Measurements from ENCODE around the gene RAB7A. TPM values are rescaled to one million over a fixed set of nuclear protein-coding genes. Genes with fewer than 3 reads are reported as not detected.

The RAB7A gene
- polyA plus RNA-seq, 3 donors: 192 to 261 (median 223) TPM

- H3K4me2 ChIP-seq (replicated peaks; ENCODE audit: extremely low read depth, low read length, poor library complexity, severe bottlenecking): peak overlapping the region; percentile 70
- H3K27ac ChIP-seq (ENCODE audit: low read depth in 1 of 2, low read length in 2 of 2): peak overlapping the region in 1 of 2 donors; percentile 93
- Mint-ChIP-seq H3K27me3 (ENCODE audit: low read depth in 3 of 3) (no peaks in the 10 kb centered on the region), H3K4me3 (no peak overlapping the region), H3K9me3 (no peaks in the 10 kb centered on the region), H3K36me3 (peaks cover 67 to 72% of the 10 kb centered on the region in 2 donors), H3K4me1 (peaks cover 72% of the 10 kb centered on the region), H3K27ac (peak overlapping the region; percentile 88 to 98 (median 95))
- H2AFZ ChIP-seq (ENCODE audit: insufficient read depth, low read depth, low read length, poor library complexity, severe bottlenecking): no peak overlapping the region
- no peaks in the 10 kb centered on the region for H3K9me3 ChIP-seq (replicated peaks in 1 of 2; ENCODE audit: control insufficient read depth in 1 of 2, insufficient read depth in 1 of 2, low read length in 2 of 2)
- no peak for DNase-seq
- H3K9ac ChIP-seq (ENCODE audit: insufficient read depth, low read length, poor library complexity, severe bottlenecking): no peak overlapping the region
- H3K4me1 ChIP-seq (ENCODE audit: control insufficient read depth in 1 of 2, insufficient read depth in 2 of 2, low read length in 2 of 2): peaks cover 63% of the 10 kb centered on the region in 2 donors
- no peaks in the 10 kb centered on the region for H3K27me3 ChIP-seq (ENCODE audit: control insufficient read depth in 2 of 2, insufficient read depth in 2 of 2, low read length in 2 of 2)
- peaks cover 85% of the 10 kb centered on the region for H3K79me2 ChIP-seq (ENCODE audit: insufficient read depth, low read length)
- H4K20me1 ChIP-seq (ENCODE audit: insufficient read depth, low read length): peaks cover 83% of the 10 kb centered on the region
- no peak overlapping the region for H3K4me3 ChIP-seq (replicated peaks in 1 of 3; ENCODE audit: low read depth in 2 of 3, low read length in 3 of 3)
- intact Hi-C loops (cut with micrococcal nuclease): no loop called here
- no peak for TF ChIP-seq CTCF (IDR thresholded peaks at IDR 0.05)
- H3K36me3 ChIP-seq (replicated peaks in 1 of 2; ENCODE audit: control insufficient read depth in 1 of 2, insufficient read depth in 2 of 2, low read length in 2 of 2): peaks cover 35 to 44% of the 10 kb centered on the region in 2 donors
Measured at GRCh38 chr3:128803307-128803706, 77.3 kb downstream of the RAB7A start.

- Mint-ChIP-seq H3K4me3 (peak overlapping the region; percentile 62 to 76), H3K9me3 (no peaks in the 10 kb centered on the region), H3K27me3 (ENCODE audit: low read depth in 3 of 3) (no peaks in the 10 kb centered on the region), H3K4me1 (peaks cover 81% of the 10 kb centered on the region), H3K36me3 (peaks cover 66 to 72% of the 10 kb centered on the region in 2 donors), H3K27ac (peak overlapping the region; percentile 94 to 98 (median 96))
- Histone ChIP-seq H3K27ac (ENCODE audit: low read depth in 1 of 2, low read length in 2 of 2) (peak overlapping the region; percentile 93 to 94), H3K79me2 (ENCODE audit: insufficient read depth, low read length) (peaks cover 85% of the 10 kb centered on the region), H3K9ac (ENCODE audit: insufficient read depth, low read length, poor library complexity, severe bottlenecking) (peak overlapping the region; percentile 30), H3K4me1 (ENCODE audit: control insufficient read depth in 1 of 2, insufficient read depth in 2 of 2, low read length in 2 of 2) (peaks cover 67 to 71% of the 10 kb centered on the region in 2 donors), H3K4me3 (replicated peaks in 1 of 3; ENCODE audit: low read depth in 2 of 3, low read length in 3 of 3) (peak overlapping the region in 2 of 3 experiments; percentile 13 to 68), H3K27me3 (ENCODE audit: control insufficient read depth in 2 of 2, insufficient read depth in 2 of 2, low read length in 2 of 2) (no peaks in the 10 kb centered on the region), H3K4me2 (replicated peaks; ENCODE audit: extremely low read depth, low read length, poor library complexity, severe bottlenecking) (peak overlapping the region; percentile 70), H3K9me3 (replicated peaks in 1 of 2; ENCODE audit: control insufficient read depth in 1 of 2, insufficient read depth in 1 of 2, low read length in 2 of 2) (no peaks in the 10 kb centered on the region), H2AFZ (ENCODE audit: insufficient read depth, low read depth, low read length, poor library complexity, severe bottlenecking) (no peak overlapping the region), H3K36me3 (replicated peaks in 1 of 2; ENCODE audit: control insufficient read depth in 1 of 2, insufficient read depth in 2 of 2, low read length in 2 of 2) (peaks cover 35 to 44% of the 10 kb centered on the region in 2 donors), H4K20me1 (ENCODE audit: insufficient read depth, low read length) (peaks cover 81% of the 10 kb centered on the region)
- peak in 2 of 3 donors; percentile 57 to 67 for DNase-seq
- 0% methylated on average over 1 of the region's 5 CpGs for WGBS (ENCODE audit: insufficient coverage)
- TF ChIP-seq CTCF (IDR thresholded peaks at IDR 0.05): no peak
- intact Hi-C loops (cut with micrococcal nuclease): no loop called here
Measured at GRCh38 chr3:128804017-128804810, 78.2 kb downstream of the RAB7A start.

Data from CD14-positive monocyte (primary cell).